K562 (cell line): ENCODE measurements around the gene PRR36. TPM values are rescaled to one million over a fixed set of nuclear protein-coding genes. Genes with fewer than 3 reads are reported as not detected.

Experiments used
- ATAC-seq: fragments of 200-7000 bp; cut with Tn5 transposase; 3 replicates; pipeline ENCODE4 v1.9.1; 2020; ENCODE audit warnings: moderate library complexity
- BruUV-seq: library from RNA; stranded (reverse); fragments of 400-500 nt; replicated peaks from 2 replicates; lab custom pipeline; 2021; lab: Mats Ljungman, UMichigan
- CTCF ChIA-PET: fragments of 300-600 bp; formaldehyde crosslinking; extraction: SDS; loops from one replicate; lab custom pipeline; 2021; ENCODE audit warnings: low intra/inter-chr PET ratio; lab: Yijun Ruan, JAX
- POLR2A ChIA-PET: fragments of 300-600, 350-650 bp; sonication (Branson Sonifier 250); formaldehyde crosslinking; extraction: SDS; loops from one replicate; lab custom pipeline; 2021; ENCODE audit warnings: antibody characterized with exemption, inconsistent platforms; lab: Yijun Ruan, JAX
- DNase-seq, 4 experiments: peaks; one replicate each; pipeline versions ENCODE4 v3.0.0 to v3.0.0-alpha.2; 2011 to 2018; ENCODE audit warnings: low spot score in 3 of 4, mixed read lengths in 3 of 4; ENCODE audit errors: extremely low read depth in 1 of 4
- FAIRE-seq: peaks from 2 replicates; lab custom pipeline; 2011; peaks lifted over from hg19 to GRCh38; lab: Jason Lieb, UNC
- H2AFZ ChIP-seq: 2 replicates; pipeline ENCODE4 v1.6.0; 2011; ENCODE audit warnings: low read depth, low read length, control low read depth, inconsistent platforms
- H3K27ac ChIP-seq: fragments of 200-600 bp; 3 replicates; pipeline ENCODE4 v1.8.0; 2011; ENCODE audit warnings: low read depth, mild to moderate bottlenecking, control low read depth, inconsistent platforms, low read length, moderate library complexity, mixed read lengths; ENCODE audit errors: extremely low read depth
- H3K27me3 ChIP-seq, 2 experiments: fragments of 300-600 bp in 1 of 2; 2 replicates in 1 of 2; 3 replicates in 1 of 2; pipeline versions ENCODE4 v1.6.0 to v1.8.0; 2011; ENCODE audit warnings: inconsistent platforms in 2 of 2, low read length in 2 of 2, mild to moderate bottlenecking in 1 of 2, mixed read lengths in 1 of 2, moderate library complexity in 1 of 2; ENCODE audit not compliant: control insufficient read depth in 2 of 2, insufficient read depth in 2 of 2
- H3K36me3 ChIP-seq: fragments of 300-600 bp; 3 replicates; pipeline ENCODE4 v1.8.0; 2011; ENCODE audit warnings: mild to moderate bottlenecking, low read length, inconsistent platforms; ENCODE audit not compliant: control insufficient read depth, insufficient read depth
- H3K4me1 ChIP-seq, 2 experiments: fragments of 200-600 bp in 1 of 2; replicated peaks in 1 of 2; 2 replicates in 1 of 2; 3 replicates in 1 of 2; pipeline versions ENCODE4 v1.5.1 to v1.8.0; 2011; ENCODE audit warnings: inconsistent platforms in 2 of 2, low read length in 2 of 2, mild to moderate bottlenecking in 1 of 2, mixed read lengths in 1 of 2, moderate library complexity in 1 of 2; ENCODE audit not compliant: control insufficient read depth in 2 of 2, insufficient read depth in 2 of 2
- H3K4me2 ChIP-seq: 2 replicates; pipeline ENCODE4 v1.6.1; 2011; ENCODE audit warnings: low read length, control low read depth, inconsistent platforms, mixed read lengths; ENCODE audit not compliant: insufficient read depth
- H3K4me3 ChIP-seq: fragments of 200-600 bp; sonication (generic), shearing (Covaris generic); 2 replicates; pipeline ENCODE4 v1.5.1; 2016; ENCODE audit warnings: control low read depth, inconsistent platforms
- H3K79me2 ChIP-seq: fragments of 200-600 bp; 3 replicates; pipeline ENCODE4 v1.8.0; 2011; ENCODE audit warnings: low read length, inconsistent platforms; ENCODE audit not compliant: control insufficient read depth, insufficient read depth
- H3K9ac ChIP-seq, 2 experiments: 2 replicates each; pipeline versions ENCODE4 v1.6.0 to v1.6.1; 2011; ENCODE audit warnings: low read depth in 2 of 2, low read length in 2 of 2, control low read depth in 1 of 2, inconsistent platforms in 1 of 2, mild to moderate bottlenecking in 1 of 2, mixed read lengths in 1 of 2; ENCODE audit not compliant: insufficient read depth in 1 of 2
- H3K9me1 ChIP-seq: one replicate; pipeline ENCODE4 v1.6.0; 2011; ENCODE audit warnings: inconsistent platforms, mild to moderate bottlenecking, low read length, moderate library complexity; ENCODE audit not compliant: control insufficient read depth, insufficient read depth
- H3K9me3 ChIP-seq: replicated peaks from 2 replicates; pipeline ENCODE4 v1.5.1; 2011; ENCODE audit warnings: low read depth, low read length, inconsistent platforms; ENCODE audit not compliant: control insufficient read depth, insufficient read depth
- H4K20me1 ChIP-seq: replicated peaks from 2 replicates; pipeline ENCODE4 v1.6.1; 2011; ENCODE audit warnings: low read length, inconsistent platforms, mixed read lengths; ENCODE audit not compliant: control insufficient read depth, insufficient read depth
- BCOR ChIP-seq: fragments of 450-650 bp; IDR thresholded peaks from 2 replicates; pipeline ENCODE4 v1.6.1; 2016
- BRD4 ChIP-seq: fragments of 200-600 bp; sonication (generic); IDR thresholded peaks from 2 replicates; pipeline ENCODE4 v1.6.1; 2017; ENCODE audit warnings: inconsistent platforms
- CBX1 ChIP-seq: sonication (generic); IDR thresholded peaks from 2 replicates; pipeline ENCODE4 v1.6.1; 2016; ENCODE audit warnings: antibody characterized with exemption, low read depth, mild to moderate bottlenecking
- CREB1 ChIP-seq, 2 experiments: sonication (generic) in 1 of 2; formaldehyde crosslinking in 1 of 2; IDR thresholded peaks; 2 replicates each; pipeline versions ENCODE4 v1.6.1 to v1.8.0; 2012 to 2022; ENCODE audit warnings: inconsistent platforms in 1 of 2, mild to moderate bottlenecking in 1 of 2, missing genetic modification reagents in 1 of 2, moderate library complexity in 1 of 2
- ELF1 ChIP-seq: fragments of 200-800 bp; sonication (Bioruptor generic); IDR thresholded peaks from 2 replicates; pipeline ENCODE4 v1.6.1; 2016; ENCODE audit warnings: missing genetic modification characterization, missing compliant biosample characterization
- FIP1L1 ChIP-seq: fragments of 200-400 bp; formaldehyde crosslinking; IDR thresholded peaks from 2 replicates; pipeline ENCODE4 v1.6.1; 2018; ENCODE audit warnings: mild to moderate bottlenecking, low read depth, low read length; ENCODE audit not compliant: poor library complexity, severe bottlenecking
- HCFC1 ChIP-seq: IDR thresholded peaks from 2 replicates; pipeline ENCODE4 v1.6.1; 2012; ENCODE audit warnings: low read depth, low read length, improper control_type of control experiment
- KDM1A ChIP-seq, 2 experiments: fragments of 450-650 bp; IDR thresholded peaks; 2 replicates each; pipeline ENCODE4 v1.6.1; 2016; ENCODE audit warnings: mild to moderate bottlenecking in 2 of 2
- KLF10 ChIP-seq: fragments of 250-450 bp; sonication (Bioruptor Pico); IDR thresholded peaks from 2 replicates; pipeline ENCODE4 v1.6.1; 2021; ENCODE audit warnings: matching md5 sums
- NR2F6 ChIP-seq: fragments of 450-650 bp; formaldehyde crosslinking; IDR thresholded peaks from 2 replicates; pipeline ENCODE4 v1.4.0; 2020; ENCODE audit warnings: mild to moderate bottlenecking
- NRF1 ChIP-seq, 2 experiments: fragments of 450-650 bp; IDR thresholded peaks in 1 of 2; conservative IDR thresholded peaks in 1 of 2; 2 replicates each; pipeline ENCODE4 v1.6.1; 2014; ENCODE audit warnings: mild to moderate bottlenecking in 2 of 2
- PYGO2 ChIP-seq: fragments of 450-650 bp; IDR thresholded peaks from 2 replicates; pipeline ENCODE4 v1.6.1; 2016; ENCODE audit warnings: mild to moderate bottlenecking, missing genetic modification characterization, moderate library complexity, missing compliant biosample characterization
- ZBTB2 ChIP-seq: fragments of 450-650 bp; IDR thresholded peaks from 2 replicates; pipeline ENCODE4 v1.6.1; 2016; ENCODE audit warnings: antibody characterized with exemption
- ZC3H4 ChIP-seq: sonication (generic); formaldehyde crosslinking; IDR thresholded peaks from 2 replicates; pipeline ENCODE4 v1.9.0; 2021; ENCODE audit warnings: missing genetic modification reagents, borderline replicate concordance
- ZFX ChIP-seq: sonication (generic); formaldehyde crosslinking; IDR thresholded peaks from 2 replicates; pipeline ENCODE4 v1.8.0; 2022; ENCODE audit warnings: mild to moderate bottlenecking, missing genetic modification reagents, moderate library complexity
- ZKSCAN3 ChIP-seq: fragments of 250-450 bp; sonication (Bioruptor Pico); IDR thresholded peaks from 2 replicates; pipeline ENCODE4 v1.4.0; 2020
- WGBS: fragments of 100-300 bp; shearing (Covaris generic); methylation state at CpG from one replicate; pipeline ENCODE4 v1.1.6; 2016; ENCODE audit warnings: low coverage, mixed read lengths; ENCODE audit not compliant: insufficient coverage; ENCODE audit errors: missing lambda C conversion rate; 5-methylcytosine and 5-hydroxymethylcytosine counted together
- in situ Hi-C: fragments of 300-500 bp; cut with MboI; formaldehyde crosslinking; loops from 4 replicates; pipeline ENCODE4 v1.15.0; 2018; ENCODE audit warnings: inconsistent platforms, mixed read lengths
- intact Hi-C: fragments of 100-400 bp; cut with micrococcal nuclease; formaldehyde crosslinking; loops from 2 replicates; pipeline ENCODE4 v1.14.2; 2022
- polyA plus RNA-seq, 8 experiments: library from polyadenylated mRNA; depleted of rRNA in 4 of 8; stranded (reverse) in 5 of 8; unstranded in 3 of 8; fragments of >200 nt; fragmentation: Nextera tagmentation in 2 of 8; fragmentation: Illumina TruSeq in 1 of 8; extraction: Ambion mirVana in 2 of 8; extraction: Trizol in 1 of 8; gene quantifications; 2 replicates each; pipeline versions ENCODE4 v1.2.1 to v1.2.3, GENCODE V29; 2011 to 2014; ENCODE audit warnings: inconsistent platforms in 1 of 8, missing spikeins in 1 of 8
- total RNA-seq, 7 experiments: library from RNA; depleted of rRNA in 6 of 7; stranded (reverse); fragments of >200 nt in 6 of 7; fragmentation: Illumina TruSeq in 2 of 7; extraction: Trizol in 2 of 7; gene quantifications; 2 replicates each; pipeline versions ENCODE4 v1.2.1 to v1.2.3, GENCODE V29; 2011 to 2021; ENCODE audit warnings: low replicate concordance in 1 of 7
- TF ChIP-seq, protein P1 (sequence below): fragments of 450-650 bp; IDR thresholded peaks from 2 replicates; pipeline ENCODE4 v1.6.1; 2018; ENCODE audit not compliant: partially characterized antibody

The PRR36 gene
- total and polyA plus RNA-seq, 9 of the 15 experiments (the other 6 are each of a cell fraction or from before 2014, with no cell fraction given): 0.05 to 0.42 (median 0.06) TPM; not detected in 6

GRCh38 chr19:7872306-7873204 lies 1.6 kb downstream of the PRR36 start:
- no peak for DNase-seq
- Histone ChIP-seq H3K36me3 (no peaks in the 10 kb centered on the region), H3K27ac (no peak overlapping the region), H3K9me1 (no peaks in the 10 kb centered on the region), H3K4me2 (peak overlapping the region; percentile 68), H3K79me2 (no peaks in the 10 kb centered on the region), H3K4me3 (peak overlapping the region; percentile 12; the same call in 1 of the 2 replicates), H3K9ac (peak overlapping the region in 1 of 2 experiments; percentile 65; a peak in 2 of 4 replicates), H2AFZ (peak overlapping the region; percentile 81), H3K27me3 (no peaks in the 10 kb centered on the region; a peak in 1 of 5 replicates), H3K4me1 (peaks cover 13 to 73% of the 10 kb centered on the region in 2 experiments; a peak in 4 of 5 replicates), H3K9me3 (no peaks in the 10 kb centered on the region), H4K20me1 (peaks cover 13% of the 10 kb centered on the region)
- WGBS: 21% methylated on average over 35 of the region's 47 CpGs
- BruUV-seq: no TSS peak
- FAIRE-seq: no peak
- no peak for ATAC-seq
- ChIA-PET POLR2A (interaction anchor here (0.6 to 0.9 kb wide), 5 partner anchors 14 to 45 kb away, joined by 3 read pairs; partner anchors contain the start of genes LRRC8E and MAP2K7), CTCF (interaction anchor here (0.7 to 1.0 kb wide), 2 partner anchors 30 to 304 kb away, joined by 3 read pairs; no protein-coding TSS in a partner anchor)
- intact Hi-C loops: loop anchor here (5.0 kb wide), 1 partner anchor 50 kb away; the partner anchor contains the start of gene SNAPC2
- in situ Hi-C loops: no loop called here
- TF ChIP-seq BRD4: no peak
- no peak for TF ChIP-seq NR2F6 (CRISPR knock-in tag)
- TF ChIP-seq KLF10 (CRISPR knock-in tag): no peak
- no peak for TF ChIP-seq CREB1 (IDR thresholded peaks at IDR 0.05)
- 0 out of 2 replicates have a peak, but pooled peaks have one; percentile 22 for TF ChIP-seq CREB1 (CRISPR knock-in tag; IDR thresholded peaks at IDR 0.05)
- no peak for TF ChIP-seq HCFC1
- 0 out of 2 replicates have a peak, but pooled peaks have one; percentile 39 for TF ChIP-seq ZC3H4 (CRISPR knock-in tag)
- TF ChIP-seq NRF1 (conservative IDR thresholded peaks at IDR 0.05 in 1 of 2, IDR thresholded peaks at IDR 0.05 in 1 of 2): peak in 1 of 2 experiments; percentile 58; a peak in 2 of 4 replicates
- TF ChIP-seq ZKSCAN3 (CRISPR knock-in tag): no peak
- peak; percentile 38; the same call in 1 of the 2 replicates for TF ChIP-seq ZFX (CRISPR knock-in tag)
- no peak for TF ChIP-seq PYGO2
- no peak for TF ChIP-seq ZBTB2
- peak; percentile 29 for TF ChIP-seq FIP1L1
- TF ChIP-seq KDM1A (IDR thresholded peaks at IDR 0.05): peak in 1 of 2 experiments; percentile 94; a peak in 2 of 4 replicates
- TF ChIP-seq, protein P1, sequence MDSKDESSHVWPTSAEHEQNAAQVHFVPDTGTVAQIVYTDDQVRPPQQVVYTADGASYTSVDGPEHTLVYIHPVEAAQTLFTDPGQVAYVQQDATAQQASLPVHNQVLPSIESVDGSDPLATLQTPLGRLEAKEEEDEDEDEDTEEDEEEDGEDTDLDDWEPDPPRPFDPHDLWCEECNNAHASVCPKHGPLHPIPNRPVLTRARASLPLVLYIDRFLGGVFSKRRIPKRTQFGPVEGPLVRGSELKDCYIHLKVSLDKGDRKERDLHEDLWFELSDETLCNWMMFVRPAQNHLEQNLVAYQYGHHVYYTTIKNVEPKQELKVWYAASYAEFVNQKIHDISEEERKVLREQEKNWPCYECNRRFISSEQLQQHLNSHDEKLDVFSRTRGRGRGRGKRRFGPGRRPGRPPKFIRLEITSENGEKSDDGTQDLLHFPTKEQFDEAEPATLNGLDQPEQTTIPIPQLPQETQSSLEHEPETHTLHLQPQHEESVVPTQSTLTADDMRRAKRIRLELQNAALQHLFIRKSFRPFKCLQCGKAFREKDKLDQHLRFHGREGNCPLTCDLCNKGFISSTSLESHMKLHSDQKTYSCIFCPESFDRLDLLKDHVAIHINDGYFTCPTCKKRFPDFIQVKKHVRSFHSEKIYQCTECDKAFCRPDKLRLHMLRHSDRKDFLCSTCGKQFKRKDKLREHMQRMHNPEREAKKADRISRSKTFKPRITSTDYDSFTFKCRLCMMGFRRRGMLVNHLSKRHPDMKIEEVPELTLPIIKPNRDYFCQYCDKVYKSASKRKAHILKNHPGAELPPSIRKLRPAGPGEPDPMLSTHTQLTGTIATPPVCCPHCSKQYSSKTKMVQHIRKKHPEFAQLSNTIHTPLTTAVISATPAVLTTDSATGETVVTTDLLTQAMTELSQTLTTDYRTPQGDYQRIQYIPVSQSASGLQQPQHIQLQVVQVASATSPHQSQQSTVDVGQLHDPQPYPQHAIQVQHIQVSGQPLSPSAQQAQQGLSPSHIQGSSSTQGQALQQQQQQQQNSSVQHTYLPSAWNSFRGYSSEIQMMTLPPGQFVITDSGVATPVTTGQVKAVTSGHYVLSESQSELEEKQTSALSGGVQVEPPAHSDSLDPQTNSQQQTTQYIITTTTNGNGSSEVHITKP: peak; percentile 46
- peak; percentile 85; the same call in 1 of the 2 replicates for TF ChIP-seq CBX1
- TF ChIP-seq BCOR: peak; percentile 98
- 0 out of 2 replicates have a peak, but pooled peaks have one; percentile 30 for TF ChIP-seq ELF1
